Neural cell (in vitro differentiated cells): Measurements from ENCODE around the gene ZXDC. TPM values are rescaled to one million over a fixed set of nuclear protein-coding genes. Genes with fewer than 3 reads are reported as not detected.

Experiments
- H2AFZ ChIP-seq: fragments of 200-600, 300-800 bp; sonication (generic), shearing (Covaris generic); 2 replicates; pipeline ENCODE4 v1.6.0; 2014; ENCODE audit warnings: low read depth, mild to moderate bottlenecking, antibody characterized with exemption, low read length, moderate library complexity
- H3F3A ChIP-seq: fragments of 200-600 bp; shearing (Covaris generic); 2 replicates; pipeline ENCODE4 v1.6.1; 2016; ENCODE audit warnings: mild to moderate bottlenecking, moderate library complexity, mixed read lengths, antibody characterized with exemption, low read length; ENCODE audit not compliant: insufficient read depth, poor library complexity, severe bottlenecking
- H3K27ac ChIP-seq: fragments of 200-600, 300-800 bp; sonication (generic), shearing (Covaris generic); 2 replicates; pipeline ENCODE4 v1.5.1; 2014; ENCODE audit warnings: mild to moderate bottlenecking, low read length, moderate library complexity
- H3K27me3 ChIP-seq: fragments of 300-800, 200-600 bp; sonication (generic), shearing (Covaris generic); 2 replicates; pipeline ENCODE4 v1.6.0; 2014; ENCODE audit warnings: mild to moderate bottlenecking, low read depth, low read length, moderate library complexity; ENCODE audit not compliant: insufficient read depth
- H3K36me3 ChIP-seq: fragments of 300-800, 200-600 bp; sonication (generic), shearing (Covaris generic); 2 replicates; pipeline ENCODE4 v1.5.1; 2014; ENCODE audit warnings: mild to moderate bottlenecking, antibody characterized with exemption, low read length, moderate library complexity; ENCODE audit not compliant: insufficient read depth
- H3K4me2 ChIP-seq: fragments of 300-800, 200-600 bp; sonication (generic), shearing (Covaris generic); 2 replicates; pipeline ENCODE4 v1.6.0; 2014; ENCODE audit warnings: mild to moderate bottlenecking, low read length
- H3K4me3 ChIP-seq: fragments of 300-800, 200-600 bp; sonication (generic), shearing (Covaris generic); 2 replicates; pipeline ENCODE4 v1.5.1; 2014; ENCODE audit warnings: mild to moderate bottlenecking, low read length, moderate library complexity
- H3K79me2 ChIP-seq: fragments of 200-600 bp; shearing (Covaris generic); replicated peaks from 2 replicates; pipeline ENCODE4 v1.6.0; 2014; ENCODE audit warnings: mild to moderate bottlenecking, low read length, moderate library complexity; ENCODE audit not compliant: insufficient read depth
- H3K9ac ChIP-seq: fragments of 300-800, 200-600 bp; sonication (generic), shearing (Covaris generic); 2 replicates; pipeline ENCODE4 v1.6.1; 2016; ENCODE audit warnings: mild to moderate bottlenecking, low read length, mixed read lengths
- H3K9me2 ChIP-seq: fragments of 200-600 bp; shearing (Covaris generic); 2 replicates; pipeline ENCODE4 v1.6.1; 2016; ENCODE audit warnings: mild to moderate bottlenecking, low read length, mixed read lengths; ENCODE audit not compliant: insufficient read depth
- H3K9me3 ChIP-seq: fragments of 200-600, 300-800 bp; sonication (generic), shearing (Covaris generic); 2 replicates; pipeline ENCODE4 v1.6.1; 2016; ENCODE audit warnings: mild to moderate bottlenecking, mixed run types, low read length, moderate library complexity, mixed read lengths
- H4K20me1 ChIP-seq: fragments of 200-600 bp; shearing (Covaris generic); 2 replicates; pipeline ENCODE4 v1.6.1; 2016; ENCODE audit warnings: mild to moderate bottlenecking, mixed run types; ENCODE audit not compliant: insufficient read depth
- CTCF ChIP-seq: fragments of 450-650 bp; IDR thresholded peaks from 2 replicates; pipeline ENCODE4 v1.5.1; 2014; ENCODE audit warnings: antibody characterized with exemption, mild to moderate bottlenecking, moderate library complexity; ENCODE audit not compliant: poor library complexity, severe bottlenecking
- EP300 ChIP-seq: fragments of 450-650 bp; conservative IDR thresholded peaks from 2 replicates; pipeline ENCODE4 v1.6.1; 2014; ENCODE audit warnings: antibody characterized with exemption, mild to moderate bottlenecking, moderate library complexity; ENCODE audit not compliant: poor library complexity, severe bottlenecking
- EZH2 ChIP-seq: fragments of 200-600, 300-800 bp; shearing (Covaris generic), sonication (generic); IDR thresholded peaks from 2 replicates; pipeline ENCODE4 v1.6.1; 2014; ENCODE audit warnings: antibody characterized with exemption, low read length, borderline replicate concordance, mild to moderate bottlenecking; ENCODE audit not compliant: insufficient read depth, poor library complexity, severe bottlenecking
- MXI1 ChIP-seq: fragments of 450-650 bp; conservative IDR thresholded peaks from 2 replicates; pipeline ENCODE4 v1.6.1; 2014; ENCODE audit warnings: antibody characterized with exemption, mild to moderate bottlenecking; ENCODE audit not compliant: poor library complexity, severe bottlenecking
- POLR2AphosphoS5 ChIP-seq: IDR thresholded peaks from 2 replicates; pipeline ENCODE4 v1.6.1; 2012
- RAD21 ChIP-seq: fragments of 450-650 bp; conservative IDR thresholded peaks from 2 replicates; pipeline ENCODE4 v1.6.1; 2014; ENCODE audit warnings: antibody characterized with exemption, mild to moderate bottlenecking, moderate library complexity
- REST ChIP-seq: IDR thresholded peaks from 2 replicates; pipeline ENCODE4 v1.6.1; 2012; ENCODE audit warnings: borderline replicate concordance
- SMC3 ChIP-seq: fragments of 450-650 bp; conservative IDR thresholded peaks from 2 replicates; pipeline ENCODE4 v1.6.1; 2014; ENCODE audit warnings: antibody characterized with exemption, mild to moderate bottlenecking, moderate library complexity; ENCODE audit not compliant: poor library complexity
- TAF1 ChIP-seq: IDR thresholded peaks from 2 replicates; pipeline ENCODE4 v1.6.1; 2012; ENCODE audit warnings: low read depth
- polyA plus RNA-seq: library from polyadenylated mRNA; depleted of rRNA; stranded (reverse); fragments of >200 nt; gene quantifications from 2 replicates; pipeline ENCODE4 v1.2.3, GENCODE V29; 2014

The ZXDC gene
- polyA plus RNA-seq, 1 donor from 2014 or later, result 22.2 TPM

- Histone ChIP-seq H3K27me3 (no peaks in the 10 kb centered on the region), H3K9ac (no peak overlapping the region), H4K20me1 (peaks cover 18% of the 10 kb centered on the region), H3K9me2 (no peaks in the 10 kb centered on the region), H3K27ac (no peak overlapping the region), H3K36me3 (peaks cover 5% of the 10 kb centered on the region), H3K4me2 (no peak overlapping the region), H3K4me3 (no peak overlapping the region), H3K9me3 (no peaks in the 10 kb centered on the region), H3K79me2 (peaks cover 37% of the 10 kb centered on the region), H3F3A (no peaks in the 10 kb centered on the region), H2AFZ (no peak overlapping the region)
- TF ChIP-seq EP300 (no peak), EZH2 (no peak), TAF1 (no peak), CTCF (no peak), REST (no peak), RAD21 (no peak), MXI1 (no peak), POLR2AphosphoS5 (no peak), SMC3 (no peak)
Observed at GRCh38 chr3:126467611-126467955, 8.1 kb downstream of the ZXDC start.

- no peaks in the 10 kb centered on the region for H3K9me3 ChIP-seq
- H3K27ac ChIP-seq, result no peak overlapping the region
- no peak for TF ChIP-seq EP300
- TF ChIP-seq EZH2, result no peak
- peaks cover 32% of the 10 kb centered on the region for H3K79me2 ChIP-seq
- peaks cover 13% of the 10 kb centered on the region for H4K20me1 ChIP-seq
- H3K9me2 ChIP-seq, result no peaks in the 10 kb centered on the region
- peaks cover 5% of the 10 kb centered on the region for H3K36me3 ChIP-seq
- H3K4me3 ChIP-seq, result no peak overlapping the region
- no peak overlapping the region for H2AFZ ChIP-seq
- H3K9ac ChIP-seq, result no peak overlapping the region
- H3K4me2 ChIP-seq, result no peak overlapping the region
- no peaks in the 10 kb centered on the region for H3F3A ChIP-seq
- no peaks in the 10 kb centered on the region for H3K27me3 ChIP-seq
Observed at GRCh38 chr3:126466886-126467610, 8.6 kb downstream of the ZXDC start.
